ENCODE data around the gene NDUFB3.

The NDUFB3 gene

GRCh38 chr2:201130524-201131186 lies 58.9 kb downstream of the NDUFB3 start:
- peak; percentile 57 to 61 for ATAC-seq

GRCh38 chr2:201132518-201132917 lies 60.7 kb downstream of the NDUFB3 start:
- peak; percentile 8 to 13 for ATAC-seq
